HEK293 (cell line): ENCODE measurements around the gene PRCD.

Experiments used
- IKZF3 ChIP-seq: fragments of 450-650 bp; IDR thresholded peaks from 2 replicates; pipeline ENCODE4 v1.5.0; 2018; ENCODE audit warnings: missing biosample characterization, mild to moderate bottlenecking, missing genetic modification characterization, moderate library complexity
- KLF10 ChIP-seq: fragments of 450-650 bp; IDR thresholded peaks from 2 replicates; pipeline ENCODE4 v1.5.1; 2018; ENCODE audit warnings: missing biosample characterization, mild to moderate bottlenecking, missing genetic modification characterization
- KLF16 ChIP-seq: fragments of 450-650 bp; formaldehyde crosslinking; IDR thresholded peaks from 2 replicates; pipeline ENCODE4 v1.5.1; 2017; ENCODE audit warnings: missing biosample characterization, missing genetic modification characterization
- KLF17 ChIP-seq: fragments of 450-650 bp; formaldehyde crosslinking; IDR thresholded peaks from 2 replicates; pipeline ENCODE4 v1.5.1; 2016; ENCODE audit warnings: missing biosample characterization, missing genetic modification characterization
- OVOL3 ChIP-seq: fragments of 450-650 bp; formaldehyde crosslinking; IDR thresholded peaks from 2 replicates; pipeline ENCODE4 v1.5.1; 2016; ENCODE audit warnings: missing biosample characterization, missing genetic modification characterization
- PRDM2 ChIP-seq: fragments of 450-650 bp; formaldehyde crosslinking; IDR thresholded peaks from 2 replicates; pipeline ENCODE4 v1.5.1; 2016; ENCODE audit warnings: missing biosample characterization, missing genetic modification characterization, borderline replicate concordance
- YY2 ChIP-seq: fragments of 450-650 bp; formaldehyde crosslinking; IDR thresholded peaks from 2 replicates; pipeline ENCODE4 v1.5.1; 2016; ENCODE audit warnings: missing biosample characterization, missing genetic modification characterization
- ZBTB17 ChIP-seq: fragments of 450-650 bp; formaldehyde crosslinking; IDR thresholded peaks from 2 replicates; pipeline ENCODE4 v1.5.1; 2016; ENCODE audit warnings: missing biosample characterization, missing genetic modification characterization
- ZBTB21 ChIP-seq: fragments of 450-650 bp; formaldehyde crosslinking; IDR thresholded peaks from 2 replicates; pipeline ENCODE4 v1.5.1; 2017; ENCODE audit warnings: missing biosample characterization, missing genetic modification characterization
- ZBTB8A ChIP-seq: fragments of 450-650 bp; formaldehyde crosslinking; IDR thresholded peaks from 2 replicates; pipeline ENCODE4 v1.5.1; 2016; ENCODE audit warnings: missing biosample characterization, missing genetic modification characterization
- ZNF140 ChIP-seq: fragments of 450-650 bp; formaldehyde crosslinking; IDR thresholded peaks from 2 replicates; pipeline ENCODE4 v1.5.1; 2016; ENCODE audit warnings: missing biosample characterization, missing genetic modification characterization
- ZNF146 ChIP-seq: fragments of 450-650 bp; formaldehyde crosslinking; IDR thresholded peaks from 2 replicates; pipeline ENCODE4 v1.5.1; 2016; ENCODE audit warnings: missing biosample characterization, missing genetic modification characterization
- ZNF175 ChIP-seq: fragments of 450-650 bp; formaldehyde crosslinking; IDR thresholded peaks from 2 replicates; pipeline ENCODE4 v1.5.1; 2016; ENCODE audit warnings: missing biosample characterization, missing genetic modification characterization
- ZNF221 ChIP-seq: fragments of 450-650 bp; formaldehyde crosslinking; IDR thresholded peaks from 2 replicates; pipeline ENCODE4 v1.5.1; 2017; ENCODE audit warnings: missing biosample characterization, missing genetic modification characterization, borderline replicate concordance
- ZNF24 ChIP-seq: fragments of 450-650 bp; formaldehyde crosslinking; IDR thresholded peaks from 2 replicates; pipeline ENCODE4 v1.5.1; 2016; ENCODE audit warnings: missing biosample characterization, missing genetic modification characterization
- ZNF274 ChIP-seq, 2 experiments: fragments of 200-500 bp in 1 of 2; fragments of 450-650 bp in 1 of 2; sonication (Bioruptor generic) in 1 of 2; formaldehyde crosslinking in 1 of 2; IDR thresholded peaks; 2 replicates each; pipeline versions ENCODE4 v1.5.1 to v1.6.1; 2014 to 2016; ENCODE audit warnings: borderline replicate concordance in 1 of 2, inconsistent platforms in 1 of 2, low read length in 1 of 2, missing biosample characterization in 1 of 2, missing genetic modification characterization in 1 of 2
- ZNF324 ChIP-seq: fragments of 450-650 bp; formaldehyde crosslinking; IDR thresholded peaks from 2 replicates; pipeline ENCODE4 v1.5.1; 2016; ENCODE audit warnings: missing biosample characterization, missing genetic modification characterization
- ZNF423 ChIP-seq: fragments of 450-650 bp; formaldehyde crosslinking; IDR thresholded peaks from 2 replicates; pipeline ENCODE4 v1.5.1; 2016; ENCODE audit warnings: missing biosample characterization, missing genetic modification characterization
- ZNF518A ChIP-seq: fragments of 450-650 bp; formaldehyde crosslinking; conservative IDR thresholded peaks from 2 replicates; pipeline ENCODE4 v1.5.1; 2016; ENCODE audit warnings: low read depth, missing biosample characterization, missing genetic modification characterization
- ZNF529 ChIP-seq: fragments of 450-650 bp; formaldehyde crosslinking; IDR thresholded peaks from 2 replicates; pipeline ENCODE4 v1.5.1; 2017; ENCODE audit warnings: missing genetic modification characterization, missing biosample characterization; ENCODE audit not compliant: insufficient replicate concordance
- ZNF530 ChIP-seq: fragments of 450-650 bp; formaldehyde crosslinking; IDR thresholded peaks from 2 replicates; pipeline ENCODE4 v1.5.1; 2016; ENCODE audit warnings: low read depth, missing biosample characterization, missing genetic modification characterization
- ZNF600 ChIP-seq: fragments of 450-650 bp; formaldehyde crosslinking; IDR thresholded peaks from 2 replicates; pipeline ENCODE4 v1.5.1; 2016; ENCODE audit warnings: missing biosample characterization, missing genetic modification characterization
- ZNF768 ChIP-seq: fragments of 450-650 bp; formaldehyde crosslinking; IDR thresholded peaks from 2 replicates; pipeline ENCODE4 v1.5.1; 2018; ENCODE audit warnings: missing biosample characterization, mild to moderate bottlenecking, missing genetic modification characterization
- ZSCAN18 ChIP-seq: fragments of 450-650 bp; formaldehyde crosslinking; IDR thresholded peaks from 2 replicates; pipeline ENCODE4 v1.5.1; 2016; ENCODE audit warnings: missing biosample characterization, missing genetic modification characterization
- ZXDB ChIP-seq: fragments of 450-650 bp; formaldehyde crosslinking; IDR thresholded peaks from 2 replicates; pipeline ENCODE4 v1.5.1; 2016; ENCODE audit warnings: missing biosample characterization, missing genetic modification characterization

Gene PRCD

GRCh38 chr17:76529224-76530094 lies 10.4 kb upstream of the PRCD start (continued):
- TF ChIP-seq ZNF529 (tag by site-specific recombination) (no peak), ZNF175 (tag by site-specific recombination) (no peak), ZXDB (tag by site-specific recombination) (no peak), ZNF423 (tag by site-specific recombination) (0 out of 2 replicates have a peak, but pooled peaks have one; percentile 74), ZNF274 (IDR thresholded peaks at IDR 0.05; ENCODE audit: low read length) (no peak), ZNF274 (tag by site-specific recombination; IDR thresholded peaks at IDR 0.05; ENCODE audit: borderline replicate concordance) (no peak), ZSCAN18 (no peak), ZNF140 (tag by site-specific recombination) (no peak), PRDM2 (tag by site-specific recombination) (no peak), IKZF3 (peak; percentile 70; the same call in 1 of the 2 replicates), ZBTB8A (tag by site-specific recombination) (peak; percentile 52), KLF17 (no peak; the same call in 1 of the 2 replicates), OVOL3 (tag by site-specific recombination) (no peak), ZBTB21 (tag by site-specific recombination) (no peak), ZNF530 (tag by site-specific recombination) (no peak), ZNF518A (tag by site-specific recombination) (no peak), YY2 (no peak), ZNF221 (tag by site-specific recombination) (no peak), KLF10 (tag by site-specific recombination) (no peak), ZNF324 (tag by site-specific recombination) (no peak), ZNF600 (tag by site-specific recombination) (no peak; the same call in 1 of the 2 replicates), KLF16 (tag by site-specific recombination) (no peak), ZBTB17 (tag by site-specific recombination) (no peak), ZNF146 (tag by site-specific recombination) (no peak), ZNF24 (tag by site-specific recombination) (no peak), ZNF768 (tag by site-specific recombination) (no peak)
